Hematopoietic multipotent progenitor cell treated with erythropoietin and hydrocortisone succinate and interleukin-3 and kit ligand, for 6 days (in vitro differentiated cells): ENCODE data around the gene ANKUB1.

Source experiments
- DNase-seq: peaks from one replicate; pipeline ENCODE4 v3.0.0-alpha.2; 2015

The ANKUB1 gene

DNA sequence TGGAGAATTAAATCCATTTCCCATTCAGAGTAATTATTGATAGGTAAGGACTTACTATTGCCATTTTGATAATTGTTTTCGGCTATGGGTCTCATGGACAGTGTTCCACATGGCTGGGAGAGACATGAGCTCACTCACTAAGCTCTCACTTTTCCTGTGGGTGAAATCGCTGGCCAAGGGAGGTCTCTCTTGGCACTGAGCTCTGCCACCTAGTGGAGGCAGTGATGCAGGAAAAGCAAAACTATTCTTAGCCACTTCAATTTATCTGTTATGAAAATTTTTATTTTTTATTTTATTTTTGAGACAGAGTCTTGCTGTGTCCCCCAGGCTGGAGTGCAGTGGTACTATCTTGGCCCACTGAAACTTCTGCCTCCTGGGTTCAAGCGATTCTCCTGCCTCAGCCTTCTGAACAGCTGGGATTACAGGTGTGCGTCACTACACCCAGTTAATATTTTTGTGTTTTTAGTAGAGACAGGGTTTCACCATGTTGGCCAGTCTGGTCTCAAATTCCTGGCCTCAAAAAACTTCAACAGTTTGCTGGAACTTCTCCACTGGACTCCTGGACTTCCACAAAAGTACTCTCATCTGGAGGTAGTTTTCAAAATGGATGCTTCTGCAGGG is 16.0 kb upstream of the ANKUB1 start:
- DNase-seq: peak; percentile 84

DNA sequence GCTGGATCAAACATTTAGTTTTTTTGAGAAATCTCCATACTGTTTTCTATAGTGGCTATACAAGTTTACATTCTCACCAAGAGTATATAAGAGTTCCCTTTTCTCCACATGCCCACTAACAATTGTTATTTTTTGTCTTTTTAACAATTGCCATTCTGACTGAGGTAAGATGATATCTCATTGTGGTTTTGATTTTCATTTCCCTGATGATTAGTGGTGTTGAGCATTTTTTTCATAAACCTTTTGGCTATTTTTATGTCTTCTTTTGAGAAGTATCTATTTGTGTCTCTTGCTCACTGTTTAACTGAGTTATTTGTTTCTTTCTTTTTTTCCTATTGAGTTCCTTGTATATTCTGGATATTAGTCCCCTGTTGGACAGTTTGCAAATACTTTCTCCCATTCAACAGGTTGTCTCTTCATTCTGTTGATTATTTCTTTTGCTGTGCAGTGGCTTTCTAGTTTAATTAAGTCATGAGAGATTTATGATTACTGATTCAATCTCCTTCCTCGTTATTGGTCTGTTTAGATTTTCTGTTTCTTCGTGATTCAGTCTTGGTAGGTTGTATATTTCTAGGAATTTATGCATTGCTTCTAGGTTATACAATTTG is 13.9 kb upstream of the ANKUB1 start:
- DNase-seq: no peak

- no peak for DNase-seq
These were observed 9.3 kb upstream of the ANKUB1 start for GRCh38 chr3:149801639-149802038.

- DNase-seq: no peak
These were observed 8.8 kb upstream of the ANKUB1 start for GRCh38 chr3:149801195-149801594.

DNA sequence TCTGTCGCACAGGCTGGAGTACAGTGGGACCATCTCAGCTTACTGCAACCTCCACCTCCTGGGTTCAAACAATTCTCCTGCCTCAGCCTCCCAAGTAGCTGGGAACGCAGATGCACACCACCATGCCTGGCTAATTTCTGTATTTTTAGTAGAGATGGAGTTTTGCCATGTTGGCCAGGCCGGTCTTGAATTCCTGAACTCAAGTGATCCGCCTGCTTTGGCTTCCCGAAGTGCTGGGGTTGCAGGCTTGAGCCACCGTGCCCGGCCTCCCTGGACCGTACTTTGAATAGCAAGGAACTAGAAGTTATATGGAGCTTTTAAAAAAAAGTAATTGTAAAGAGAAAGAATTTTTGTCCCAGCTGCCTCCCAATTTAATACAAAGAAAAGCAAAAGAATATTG is 8.3 kb upstream of the ANKUB1 start:
- no peak for DNase-seq

DNA sequence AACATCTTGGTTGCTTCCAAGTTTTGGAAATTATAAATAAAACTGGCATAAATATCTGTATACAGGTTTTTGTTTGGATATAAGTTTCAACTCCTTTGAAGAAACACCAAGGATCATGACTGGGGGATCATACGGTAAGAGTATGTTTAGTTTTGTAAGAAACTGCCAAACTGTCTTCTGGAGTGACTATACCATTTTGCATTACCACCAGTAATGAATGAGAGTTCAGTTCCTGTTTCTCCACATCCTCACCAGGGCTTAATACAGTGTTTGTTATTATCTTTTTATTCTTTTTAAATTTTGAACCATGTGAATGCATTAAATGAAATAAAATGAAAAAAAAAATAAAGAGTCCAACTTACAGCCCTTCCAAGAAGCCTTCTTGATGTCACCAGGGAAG is 3.7 kb upstream of the ANKUB1 start:
- DNase-seq: no peak

DNA sequence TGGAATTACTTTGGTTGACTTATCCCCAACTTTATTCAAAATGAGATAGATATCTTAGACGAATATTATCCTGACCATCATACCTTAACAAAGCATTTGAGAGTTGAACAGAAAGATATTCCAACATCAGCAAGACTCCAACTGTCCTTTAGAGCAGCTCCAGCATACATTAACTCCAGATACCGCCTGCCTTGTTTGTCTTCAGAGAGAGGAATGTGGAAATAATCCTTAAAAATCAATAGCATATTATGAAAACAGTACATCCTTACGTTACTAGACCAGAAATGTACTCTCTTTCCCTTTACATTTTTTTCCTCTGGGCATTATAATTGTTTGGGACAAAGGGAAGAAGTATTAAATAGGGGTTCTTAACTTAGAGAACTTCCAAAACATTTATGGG is 1.7 kb downstream of the ANKUB1 start:
- no peak for DNase-seq

DNA sequence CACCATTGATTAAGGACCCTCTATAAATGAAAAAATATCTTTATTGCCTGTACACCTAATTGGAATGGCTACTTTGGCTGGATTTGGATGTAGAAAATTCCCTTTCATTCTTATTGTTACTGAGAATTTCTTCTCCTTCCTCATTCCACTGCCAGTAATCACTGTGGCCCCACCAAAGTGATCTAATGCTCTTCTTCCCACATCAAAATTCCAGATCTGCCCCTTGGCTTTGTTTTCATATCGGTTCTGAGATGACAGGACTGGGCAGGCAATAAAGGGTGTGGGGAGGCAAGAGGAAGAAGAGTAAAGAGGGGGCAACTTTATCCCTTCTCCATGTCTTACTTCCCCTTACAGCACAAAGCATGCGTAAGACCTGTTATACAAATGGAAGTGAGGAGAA is 2.1 kb downstream of the ANKUB1 start:
- no peak for DNase-seq

DNA sequence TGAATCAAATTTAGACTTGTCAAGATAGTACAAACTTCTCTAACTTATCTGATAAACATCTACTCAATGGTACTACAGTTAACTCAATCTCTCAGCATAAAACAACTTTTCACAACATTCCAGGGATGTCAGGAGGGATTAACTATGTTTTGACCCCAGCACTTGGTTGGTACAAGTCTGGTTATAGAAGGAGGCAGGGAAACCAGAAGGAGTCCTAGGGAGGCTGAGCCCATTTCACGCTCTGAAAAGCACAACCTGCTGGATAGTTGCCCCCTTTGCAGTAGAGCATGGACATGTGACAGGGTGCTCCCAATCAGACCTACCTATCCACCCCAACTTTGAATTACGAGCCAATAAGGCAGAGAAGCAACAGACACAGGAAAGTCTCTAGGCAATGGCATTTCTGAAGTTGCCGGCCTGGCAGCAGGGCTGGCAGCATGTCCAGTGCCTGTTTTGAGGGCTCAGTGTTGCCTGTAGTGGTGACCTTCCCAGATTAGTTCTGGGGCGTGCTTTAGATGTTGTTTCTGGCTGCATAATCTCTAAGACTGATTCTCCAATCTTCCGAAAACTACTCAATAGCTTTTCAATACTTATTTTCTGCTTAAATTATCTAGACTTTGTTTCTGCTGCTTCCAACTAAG is 8.2 kb downstream of the ANKUB1 start:
- DNase-seq: no peak

- DNase-seq: peak; percentile 43
These were observed 8.8 kb downstream of the ANKUB1 start for GRCh38 chr3:149783576-149783975.

- DNase-seq: no peak
These were observed 10.6 kb downstream of the ANKUB1 start for GRCh38 chr3:149781741-149782140.

DNA sequence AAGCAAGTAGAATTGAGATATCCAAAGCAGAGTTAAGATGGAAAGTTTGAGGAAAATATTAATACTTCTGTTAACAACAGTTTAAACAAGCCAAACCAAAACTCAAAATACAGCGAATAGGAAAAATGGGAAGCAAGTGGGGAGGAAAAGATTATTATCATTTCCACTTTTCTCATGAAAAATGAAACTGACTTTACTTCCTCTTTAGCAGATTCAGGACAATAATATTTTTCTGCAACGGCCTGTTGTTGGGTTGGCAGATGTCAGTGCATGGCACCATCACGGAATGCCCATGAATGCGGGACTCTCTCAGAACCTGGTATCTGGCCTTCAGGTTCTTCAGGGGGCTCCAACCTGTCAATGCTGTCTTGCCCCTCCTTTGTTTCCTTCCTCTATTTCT is 11.1 kb downstream of the ANKUB1 start:
- DNase-seq: peak; percentile 35

DNA sequence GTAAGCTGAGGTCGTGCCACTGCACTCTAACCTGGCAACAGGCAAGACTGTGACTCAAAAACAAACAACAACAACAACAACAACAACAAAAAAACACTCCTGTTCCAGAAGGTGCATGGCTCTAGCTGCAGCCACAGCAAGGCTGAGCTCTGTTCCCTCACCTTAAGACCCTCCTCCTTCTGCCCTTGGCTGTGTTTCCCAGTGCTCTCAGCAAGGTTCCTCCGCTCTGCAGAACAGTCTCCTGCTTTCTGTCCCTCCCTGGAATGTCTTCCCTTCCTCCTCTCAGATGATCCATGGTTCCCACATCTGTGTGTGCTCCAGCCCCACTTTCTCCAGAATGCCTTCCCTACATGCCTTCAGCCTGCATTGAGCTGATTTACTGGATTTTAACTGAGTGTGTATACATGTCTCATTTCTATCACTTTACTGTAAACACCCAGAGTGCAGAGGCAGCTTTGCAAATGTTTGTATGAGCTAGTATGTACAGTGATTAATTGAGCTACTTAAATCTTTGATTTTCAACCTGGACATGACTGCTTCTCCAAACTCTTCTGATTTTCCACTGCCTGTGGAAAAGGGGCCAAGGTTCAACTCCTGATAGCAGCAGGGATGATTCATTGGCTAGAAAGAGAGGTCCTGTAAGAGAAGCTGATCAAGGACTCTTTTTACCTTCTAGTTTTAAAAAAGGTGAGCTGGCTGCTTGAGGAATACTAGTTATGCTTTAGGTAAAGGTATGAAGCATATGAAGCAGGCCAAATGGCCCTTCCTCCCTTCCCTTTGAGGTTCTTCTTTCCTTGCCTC is 14.7 kb downstream of the ANKUB1 start:
- no peak for DNase-seq

DNA sequence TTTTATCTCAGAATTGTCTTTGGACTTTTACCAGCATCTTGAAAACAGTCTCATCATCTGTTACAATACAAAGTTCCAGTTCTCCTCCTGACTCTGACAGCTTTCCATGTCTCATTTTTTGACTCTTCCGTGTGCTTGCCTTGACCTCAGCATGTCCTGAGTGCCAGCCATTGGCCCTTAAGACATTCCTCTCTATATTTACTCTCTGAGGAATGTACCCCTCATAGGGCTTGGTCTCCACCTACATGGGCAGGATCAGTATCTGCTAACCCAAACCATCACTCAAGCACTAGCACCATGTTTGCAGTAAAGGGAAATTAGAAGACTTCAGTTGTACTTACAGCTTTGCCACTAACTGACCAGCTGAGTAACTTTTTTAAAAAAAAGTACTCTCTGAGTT is 16.2 kb downstream of the ANKUB1 start:
- no peak for DNase-seq

DNA sequence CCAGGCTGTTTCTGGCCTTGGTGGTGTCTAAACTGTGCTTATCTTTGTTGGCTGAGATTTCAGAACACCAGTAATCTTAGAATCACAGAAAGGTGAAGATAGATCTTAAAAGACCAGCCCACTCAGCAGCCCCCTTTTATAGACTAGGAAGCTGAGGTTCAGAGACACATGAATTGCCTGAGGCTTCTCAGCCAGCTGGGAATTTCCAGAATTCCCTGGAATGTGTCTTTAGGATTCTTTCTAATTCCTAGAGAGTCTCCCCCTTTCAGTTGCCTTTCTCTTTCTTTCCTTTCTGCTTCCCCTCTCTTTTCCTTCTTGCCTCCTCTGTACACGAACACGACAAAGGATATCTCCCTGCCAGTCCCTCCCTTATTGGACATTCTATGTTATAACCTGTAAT is 19.5 kb downstream of the ANKUB1 start:
- no peak for DNase-seq

- peak; percentile 78 for DNase-seq
These were observed 20.6 kb downstream of the ANKUB1 start for GRCh38 chr3:149771652-149772271.

DNA sequence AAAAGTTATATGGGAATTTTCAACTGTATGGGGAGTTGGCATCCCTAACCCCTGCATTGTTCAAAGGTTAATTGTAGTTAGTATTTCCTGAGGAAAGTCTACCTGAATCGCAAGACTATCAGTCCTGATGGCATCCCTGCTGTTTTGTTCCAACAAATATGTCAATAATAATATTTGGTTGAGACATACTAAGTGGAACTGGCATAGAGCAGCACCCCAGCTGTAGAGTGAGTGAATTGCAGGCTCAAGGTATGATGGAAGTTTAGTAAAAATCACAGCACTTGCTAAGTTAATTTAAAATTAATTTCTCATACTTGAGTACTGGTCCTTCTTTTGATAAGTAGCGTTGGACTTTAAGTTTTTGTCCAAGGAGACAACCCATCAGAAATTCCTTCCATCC is 22.1 kb downstream of the ANKUB1 start:
- no peak for DNase-seq

DNA sequence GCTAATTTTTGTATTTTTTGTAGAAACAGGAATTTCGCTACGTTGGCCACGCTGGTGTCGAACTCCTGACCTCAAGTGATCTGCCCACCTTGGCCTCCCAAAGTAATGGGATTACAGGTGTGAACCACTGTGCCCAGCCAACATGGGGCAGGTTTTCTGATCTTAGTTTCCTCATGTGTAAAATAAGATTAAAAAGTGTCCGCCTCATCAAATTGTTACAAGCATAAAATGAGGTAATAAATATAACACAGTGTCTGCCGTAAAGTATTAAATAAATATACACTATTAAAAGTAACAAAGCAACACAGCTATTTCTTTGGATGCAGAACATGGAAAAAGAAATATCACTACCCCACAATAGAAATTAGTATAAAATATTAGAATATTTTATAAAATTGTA is 23.6 kb downstream of the ANKUB1 start:
- DNase-seq: no peak

- DNase-seq: no peak
These were observed 24.6 kb downstream of the ANKUB1 start for GRCh38 chr3:149767720-149768119.

DNA sequence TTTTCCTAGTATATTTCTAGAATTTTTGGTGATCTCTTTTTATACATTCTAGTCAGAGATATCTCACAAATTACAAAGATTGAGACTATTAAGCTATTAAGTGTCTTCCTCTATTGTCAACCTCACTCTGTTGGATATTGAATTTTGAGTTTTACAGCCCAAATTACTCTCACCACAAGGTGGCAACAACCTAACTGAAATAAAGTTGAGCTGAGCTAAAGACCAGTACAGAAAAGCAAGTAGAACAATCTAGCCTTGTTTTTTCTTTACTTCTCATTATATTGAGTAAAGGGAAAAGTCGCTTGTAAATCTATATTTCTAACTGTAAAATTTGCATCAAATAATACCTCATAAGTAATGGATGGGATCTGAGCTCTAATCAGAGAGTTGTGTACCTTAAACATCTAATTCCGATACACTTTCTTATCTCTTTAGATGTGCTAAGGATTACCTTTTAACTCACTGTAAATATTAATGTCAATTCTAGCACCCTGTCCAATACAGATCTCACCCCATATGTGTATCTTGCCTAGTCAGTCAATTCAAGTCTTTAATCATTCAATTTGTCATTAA is 26.5 kb downstream of the ANKUB1 start:
- DNase-seq: peak; percentile 55

- DNase-seq: no peak
These were observed 28.1 kb downstream of the ANKUB1 start for GRCh38 chr3:149764302-149764701.

DNA sequence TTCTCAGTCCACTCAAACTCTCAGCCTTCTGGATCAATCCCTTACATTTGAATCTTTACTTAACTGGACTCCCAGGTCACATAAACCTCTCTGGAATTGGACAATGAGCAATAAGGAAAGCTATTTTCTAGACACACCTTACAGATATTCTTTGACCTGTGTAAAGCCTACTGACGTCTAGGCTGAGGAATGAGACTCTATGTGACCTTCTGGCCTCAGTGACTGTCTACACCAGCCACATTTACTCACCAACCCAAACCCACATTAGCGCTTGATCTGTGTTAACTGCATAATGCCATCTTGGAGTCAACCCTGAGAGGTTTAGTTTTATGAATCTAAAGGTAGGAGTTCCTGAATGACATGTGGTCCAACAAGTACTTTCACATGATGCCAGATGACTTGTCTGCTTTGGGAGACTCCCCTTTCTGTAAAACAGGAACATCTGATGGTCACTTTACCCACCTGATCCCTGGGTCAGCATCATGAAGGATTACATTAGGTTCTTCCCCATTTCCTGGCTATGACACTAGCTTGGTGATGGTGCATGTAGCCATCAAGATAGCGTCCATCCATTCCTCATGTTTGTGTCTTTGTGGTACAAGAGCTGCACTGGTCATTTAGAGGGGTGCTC is 28.7 kb downstream of the ANKUB1 start:
- no peak for DNase-seq

DNA sequence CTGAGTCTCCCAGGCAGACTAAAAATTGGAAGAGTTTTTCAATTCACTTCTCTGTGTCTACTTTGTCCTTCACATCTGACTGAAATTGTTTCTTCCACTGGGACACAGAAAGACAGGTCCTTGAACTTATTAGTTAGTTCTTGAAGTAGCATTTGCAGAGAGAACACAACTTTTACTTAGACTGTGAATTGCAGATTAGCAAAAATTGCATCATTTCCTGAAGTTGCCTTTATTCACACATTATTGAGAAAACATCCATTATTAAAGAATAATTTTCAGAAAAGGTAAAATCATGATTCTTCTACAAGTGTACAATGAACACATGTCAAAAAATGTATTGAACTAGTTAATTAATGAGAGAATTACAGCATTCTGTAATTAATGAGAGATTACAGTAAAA is 38.6 kb downstream of the ANKUB1 start:
- DNase-seq: no peak
